Superior temporal gyrus (tissue), 1 donor: ENCODE measurements around the gene NEURL2.
"Not testable (repeated sequence)": the region's sequence is repeated elsewhere in the genome, so short reads cannot be mapped to it uniquely, and the experiment has no call there.

Experiments used
- DNase-seq: peaks from one replicate; pipeline ENCODE4 v3.0.0-alpha.2; 2016; ENCODE audit errors: extremely low spot score

The NEURL2 gene

DNA sequence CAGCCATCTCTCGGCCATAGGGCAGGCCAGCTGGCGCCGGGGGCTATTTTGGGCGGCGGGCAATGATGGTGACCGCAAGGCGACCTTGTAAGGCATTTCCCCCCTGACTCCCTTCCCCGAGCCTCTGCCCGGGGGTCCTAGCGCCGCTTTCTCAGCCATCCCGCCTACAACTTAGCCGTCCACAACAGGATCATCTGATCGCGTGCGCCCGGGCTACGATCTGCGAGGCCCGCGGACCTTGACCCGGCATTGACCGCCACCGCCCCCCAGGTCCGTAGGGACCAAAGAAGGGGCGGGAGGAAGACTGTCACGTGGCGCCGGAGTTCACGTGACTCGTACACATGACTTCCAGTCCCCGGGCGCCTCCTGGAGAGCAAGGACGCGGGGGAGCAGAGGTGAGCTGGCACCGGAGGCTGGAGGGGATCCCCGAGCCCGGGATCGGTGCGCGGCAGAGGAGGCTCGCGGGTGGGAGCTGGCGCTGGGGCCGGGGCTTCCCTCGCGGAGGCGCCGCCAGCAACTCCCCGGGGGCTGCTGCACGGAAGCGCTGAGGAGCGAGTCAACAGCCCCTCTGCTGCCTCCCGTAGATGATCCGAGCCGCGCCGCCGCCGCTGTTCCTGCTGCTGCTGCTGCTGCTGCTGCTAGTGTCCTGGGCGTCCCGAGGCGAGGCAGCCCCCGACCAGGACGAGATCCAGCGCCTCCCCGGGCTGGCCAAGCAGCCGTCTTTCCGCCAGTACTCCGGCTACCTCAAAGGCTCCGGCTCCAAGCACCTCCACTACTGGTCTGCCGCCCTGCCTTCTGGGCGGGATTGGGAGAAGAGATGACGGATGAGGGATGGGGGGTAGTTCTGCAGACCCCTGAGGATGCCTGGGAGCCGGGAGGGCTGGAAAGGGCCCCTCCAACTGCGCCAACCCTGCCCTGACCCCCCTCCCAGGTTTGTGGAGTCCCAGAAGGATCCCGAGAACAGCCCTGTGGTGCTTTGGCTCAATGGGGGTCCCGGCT, at the start of gene NEURL2, which contains the start of gene CTSA:
TSS of gene NEURL2 (minus strand) at position 224 of the 999 bp plus-strand sequence. CDS start at position 7, 217 bp downstream.
TSS of gene CTSA (plus strand) at position 351 of the 999 bp plus-strand sequence. CDS start at position 585, 234 bp downstream.
- peak; percentile 95 for DNase-seq

GRCh38 chr20:45940469-45940868, 49.5 kb upstream of the NEURL2 start:
- no peak for DNase-seq

DNA sequence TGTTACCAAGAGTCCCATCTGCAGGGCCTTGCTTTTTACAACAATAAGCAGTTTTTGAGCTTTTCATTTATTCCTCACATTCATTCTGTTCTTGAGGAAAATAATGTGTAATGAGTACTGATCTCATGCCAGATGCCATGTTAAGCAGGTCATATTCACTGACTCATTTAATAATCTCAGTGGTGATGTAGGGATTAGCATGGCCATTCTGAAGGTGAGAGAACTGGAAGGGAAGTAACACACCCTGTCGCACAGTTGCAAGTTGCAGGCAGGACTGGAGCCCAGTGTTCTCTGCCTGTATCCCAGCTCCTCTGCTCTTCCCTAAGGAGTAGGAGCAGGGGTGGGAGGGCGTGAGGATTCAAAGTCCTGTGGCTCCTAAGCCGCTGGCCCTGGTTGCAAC, 49.0 kb upstream of the NEURL2 start:
- DNase-seq = no peak

- no peak for DNase-seq
Observed at GRCh38 chr20:45938727-45939438, 47.9 kb upstream of the NEURL2 start.

GRCh38 chr20:45937765-45938164, 46.8 kb upstream of the NEURL2 start:
- DNase-seq = no peak

GRCh38 chr20:45935416-45936046, 44.5 kb upstream of the NEURL2 start:
- peak; percentile 72 for DNase-seq

GRCh38 chr20:45934586-45935415, 43.8 kb upstream of the NEURL2 start, which contains the start of gene PCIF1:
Gene PCIF1 (plus strand): TSS chr20:45934683. CDS start chr20:45939000, 4,317 bp downstream.
- peak; percentile 99 for DNase-seq

GRCh38 chr20:45934046-45934585, 43.1 kb upstream of the NEURL2 start:
- DNase-seq = no peak

DNA sequence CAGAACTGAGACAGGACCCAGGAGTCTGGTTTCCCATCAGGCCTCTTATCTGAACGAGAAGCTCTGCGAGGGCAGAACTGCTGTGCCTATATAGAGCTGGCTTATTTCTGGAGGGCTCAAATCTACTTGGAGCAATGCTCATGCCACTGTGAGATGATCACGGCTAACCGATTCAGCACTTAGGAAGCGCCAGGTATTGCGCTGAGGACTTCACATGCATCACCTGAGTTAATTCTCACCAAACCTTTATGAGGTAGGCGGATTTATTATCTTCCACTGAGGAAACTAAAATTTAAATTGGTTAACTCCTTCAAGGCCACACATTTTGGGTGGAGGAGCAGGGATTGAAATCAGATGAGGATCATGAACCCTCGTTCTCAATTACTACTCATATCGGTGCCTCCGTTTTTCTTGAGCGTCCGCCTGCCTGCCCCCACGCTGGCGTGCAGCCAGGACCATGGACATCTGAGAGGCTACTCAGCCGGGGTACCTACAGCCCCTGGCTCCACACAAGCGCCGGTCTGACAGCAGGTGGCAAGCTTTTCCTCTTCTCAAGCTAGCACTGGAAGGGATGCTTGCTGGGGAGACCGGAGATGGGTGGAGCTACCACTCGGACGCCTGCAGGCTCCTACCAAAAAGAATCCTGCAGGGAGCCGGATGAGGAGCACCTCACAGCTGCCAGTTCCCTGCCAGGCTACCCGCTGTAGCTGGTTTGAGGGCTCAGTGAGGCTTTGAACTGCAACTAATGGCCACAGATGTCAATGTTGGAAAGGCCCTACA, 42.4 kb upstream of the NEURL2 start:
- DNase-seq = peak; percentile 66

DNA sequence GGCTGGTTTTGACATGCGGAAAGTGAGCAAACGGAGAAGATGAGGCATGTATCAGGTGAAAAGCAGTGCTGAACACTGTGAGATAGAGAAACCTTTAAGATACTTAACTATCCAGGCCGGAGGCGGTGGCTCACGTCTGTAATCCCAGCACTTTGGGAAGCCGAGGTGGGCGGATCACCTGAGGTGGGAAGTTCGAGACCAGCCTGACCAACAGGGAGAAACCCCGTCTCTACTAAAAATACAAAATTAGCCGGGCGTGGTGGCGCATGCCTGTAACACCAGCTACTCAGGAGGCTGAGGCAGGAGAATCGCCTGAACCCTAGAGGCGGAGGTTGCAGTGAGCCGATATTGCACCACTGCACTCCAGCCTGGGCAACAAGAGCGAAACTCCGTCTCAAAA, 40.7 kb upstream of the NEURL2 start:
- not testable (repeated sequence) for DNase-seq

DNA sequence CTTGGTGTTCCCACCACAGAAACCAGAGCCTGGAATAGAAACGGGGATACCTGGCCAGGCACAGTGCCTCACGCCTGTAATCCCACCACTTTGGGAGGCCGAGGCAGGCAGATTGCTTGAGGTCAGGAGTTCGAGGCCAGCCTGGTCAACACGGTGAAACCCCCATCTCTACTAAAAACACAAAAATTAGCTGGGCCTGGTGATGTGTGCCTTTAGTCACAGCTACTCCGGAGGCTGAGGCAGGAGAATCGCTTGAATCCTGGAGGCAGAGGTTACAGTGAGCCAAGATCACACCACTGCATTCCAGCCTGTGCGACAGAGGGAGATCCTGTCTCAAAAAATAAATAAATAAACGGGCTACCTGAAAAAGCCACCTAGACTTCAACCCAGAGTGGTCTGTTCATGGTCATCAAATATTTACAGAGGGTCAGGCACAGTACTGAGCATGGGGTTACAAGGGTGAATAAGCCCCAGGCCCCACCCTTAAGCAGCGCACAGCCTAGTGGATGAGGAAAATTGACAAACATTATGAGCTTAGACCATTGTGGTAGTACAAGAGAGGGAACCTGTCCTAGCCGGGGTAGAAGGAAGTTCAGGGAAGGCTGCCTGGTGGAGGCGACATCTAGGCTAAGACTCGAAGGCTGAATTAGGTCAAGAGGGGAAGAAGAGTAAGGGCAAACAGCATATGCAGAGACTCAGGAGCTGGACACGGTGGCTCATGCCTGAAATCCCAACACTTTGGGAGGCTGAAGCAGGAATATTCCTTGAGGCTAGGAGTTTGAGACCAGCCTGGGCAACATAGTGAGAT, 36.3 kb upstream of the NEURL2 start:
- no peak for DNase-seq

GRCh38 chr20:45926731-45927070, 35.7 kb upstream of the NEURL2 start:
- DNase-seq = no peak

DNA sequence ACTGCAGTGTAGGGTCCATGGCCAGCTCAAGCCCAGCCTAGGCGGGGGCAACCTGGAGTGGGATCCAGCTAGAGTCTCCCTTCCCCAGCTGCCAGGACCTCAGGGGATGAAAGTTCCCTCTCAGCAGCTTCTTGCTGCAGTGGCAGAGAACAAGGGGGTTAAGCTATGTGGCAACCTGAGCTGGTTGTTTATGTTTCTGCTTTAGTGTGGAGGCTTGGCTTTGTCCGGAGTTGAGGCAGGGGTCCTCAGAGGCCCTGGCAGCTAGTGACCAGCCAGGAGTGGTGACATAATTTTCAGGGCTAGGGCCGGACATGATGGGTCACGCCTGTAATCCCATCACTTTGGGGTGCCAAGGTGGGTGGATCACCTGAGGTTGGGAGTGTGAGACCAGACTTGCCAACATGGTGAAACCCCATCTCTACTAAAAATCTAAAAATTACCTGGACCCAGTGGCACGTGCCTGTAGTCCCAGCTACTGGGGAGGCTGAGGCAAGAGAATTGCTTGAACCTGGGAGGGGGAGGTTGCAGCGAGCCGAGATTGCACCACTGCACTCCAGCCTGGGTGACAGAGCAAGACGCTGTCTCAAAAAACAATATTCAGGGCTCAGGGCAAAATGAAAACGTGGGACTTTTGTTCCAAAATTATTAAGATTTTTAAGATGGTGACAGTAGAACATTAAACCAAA, 35.0 kb upstream of the NEURL2 start:
- DNase-seq = no peak

- DNase-seq = peak; percentile 44
Observed at GRCh38 chr20:45924391-45925261, 33.6 kb upstream of the NEURL2 start.

DNA sequence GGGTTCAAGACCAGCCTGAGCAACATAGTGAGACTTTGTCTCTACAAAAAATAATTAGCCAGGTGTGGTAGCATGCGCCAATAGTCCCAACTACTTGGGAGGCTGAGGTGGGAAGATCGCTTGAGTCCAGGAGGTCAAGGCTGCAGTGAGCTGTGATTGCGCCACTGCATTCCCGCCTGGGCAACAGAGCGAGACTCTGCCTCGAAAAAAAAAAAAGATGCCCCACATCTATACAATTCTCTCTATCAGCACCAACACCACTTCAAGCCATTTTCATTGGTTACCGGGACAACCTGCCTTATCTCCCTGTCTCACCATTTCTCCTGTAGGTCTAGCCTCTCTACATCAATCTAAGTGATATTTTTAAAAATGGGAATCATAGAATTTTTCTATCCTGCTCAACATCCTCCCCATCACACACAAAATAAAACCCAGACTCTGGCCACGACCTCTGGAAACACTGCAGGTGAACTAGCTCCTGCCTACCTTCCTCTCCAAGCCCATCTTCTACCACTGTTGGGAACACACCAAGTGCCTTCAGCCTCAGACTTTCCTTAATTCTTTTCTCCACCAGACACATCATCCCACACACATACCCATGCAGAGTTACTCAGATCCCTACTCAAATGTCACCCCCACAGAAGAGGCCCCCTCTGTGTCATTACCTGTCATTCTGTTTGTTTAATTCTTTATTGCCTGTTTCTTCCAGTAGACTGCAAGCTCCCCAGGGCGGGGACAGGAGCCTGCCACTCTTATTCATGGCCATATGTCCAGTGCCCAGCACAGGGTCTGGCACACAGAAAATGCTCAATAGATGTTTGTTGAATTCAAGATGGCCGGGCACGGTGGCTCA, 30.6 kb upstream of the NEURL2 start:
- DNase-seq = no peak

GRCh38 chr20:45920462-45921336, 29.7 kb upstream of the NEURL2 start:
- DNase-seq = no peak
